Thyroid gland (tissue), 4 donors: ENCODE data around the gene CASKIN2.

Experiments
- CTCF ChIP-seq, 6 experiments: fragments of 200-600 bp in 3 of 6; fragments of 450-650 bp in 3 of 6; sonication (generic) in 3 of 6; IDR thresholded peaks; one replicate each; pipeline ENCODE4 v1.5.1; 2016 to 2019; ENCODE audit warnings: antibody characterized with exemption in 6 of 6, mild to moderate bottlenecking in 2 of 6, inconsistent platforms in 1 of 6, moderate library complexity in 1 of 6
- POLR2A ChIP-seq, 2 donors: fragments of 450-650 bp; IDR thresholded peaks; one replicate each; pipeline ENCODE4 v1.6.1; 2017; ENCODE audit warnings: antibody characterized with exemption in 2 of 2, mild to moderate bottlenecking in 2 of 2, moderate library complexity in 1 of 2

- TF ChIP-seq POLR2A (IDR thresholded peaks at IDR 0.05) = no peak
- no peak for TF ChIP-seq CTCF (IDR thresholded peaks at IDR 0.05)
These were observed 15.9 kb downstream of the CASKIN2 start for GRCh38 chr17:75499313-75500022.
